Motor neuron (in vitro differentiated cells): ENCODE results near the gene MARCO. TPM values are rescaled to one million over a fixed set of nuclear protein-coding genes. Genes with fewer than 3 reads are reported as not detected.

Experiments used
- ATAC-seq, 8 experiments: fragments of 200-7000 bp; cut with Tn5 transposase; replicated peaks in 6 of 8; 2 replicates each; pipeline ENCODE4 v1.8.0; 2021; ENCODE audit warnings: mild to moderate bottlenecking in 8 of 8, moderate library complexity in 8 of 8
- H3K27ac ChIP-seq, 2 donors: fragments of 250-450 bp; sonication (Bioruptor Pico); 2 replicates each; pipeline ENCODE4 v1.9.0; 2021; ENCODE audit warnings: antibody characterized with exemption in 2 of 2, mild to moderate bottlenecking in 2 of 2, moderate library complexity in 1 of 2
- H3K4me1 ChIP-seq, 2 donors: fragments of 250-450 bp; sonication (Bioruptor Pico); replicated peaks in 1 of 2; 2 replicates each; pipeline ENCODE4 v1.6.1; 2021; ENCODE audit warnings: antibody characterized with exemption in 2 of 2, mild to moderate bottlenecking in 2 of 2, moderate library complexity in 1 of 2
- H3K4me3 ChIP-seq, 5 donors: fragments of 250-450 bp; sonication (Bioruptor Pico); 2 replicates each; pipeline ENCODE4 v1.9.0; 2021; ENCODE audit warnings: antibody characterized with exemption in 5 of 5, mild to moderate bottlenecking in 5 of 5, moderate library complexity in 4 of 5
- WGBS, 10 experiments: fragments of 450-650 bp; shearing (Covaris generic); methylation state at CpG; one replicate each; pipeline ENCODE4 v1.0.0; 2022; 5-methylcytosine and 5-hydroxymethylcytosine counted together
- in situ Hi-C, 9 experiments: fragments of 400-800 bp; cut with MboI; loops; one replicate each; pipeline ENCODE4 v1.15.0; 2021; ENCODE audit warnings: low sequenced_read_pairs in 9 of 9, low pct_unique_long_range_greater_than_20kb in 2 of 9; ENCODE audit not compliant: unreplicated experiment in 9 of 9
- total RNA-seq, 8 experiments: library from RNA; unstranded; fragments of 300-600 nt; gene quantifications; 2 replicates each; pipeline versions ENCODE4 v1.2.3 to v1.2.4, GENCODE V29; 2022

MARCO gene
- total RNA-seq, 8 experiments from 2014 or later, result 1.6 TPM; not detected in 7

GRCh38 chr2:118970396-118971135, 28.6 kb downstream of the MARCO start:
- WGBS, 10 experiments, result 0 to 93% (median 30%) methylated on average over 1 to 2 of the region's 10 CpGs; no CpG with 5 or more reads in 5 of the 10 experiments
- peak in 3 of 8 experiments; percentile 65 to 87 (median 82) for ATAC-seq
- in situ Hi-C loops, result no loop called here
- no peaks in the 10 kb centered on the region for H3K4me1 ChIP-seq
- H3K27ac ChIP-seq, result no peak overlapping the region
- no peak overlapping the region for H3K4me3 ChIP-seq

- H3K27ac ChIP-seq, result no peak overlapping the region
- no peak for ATAC-seq
- H3K4me1 ChIP-seq, result no peaks in the 10 kb centered on the region
- 50 to 100% (median 81%) methylated on average over 1 to 6 of the region's 8 CpGs; no CpG with 5 or more reads in 1 of the 10 experiments for WGBS, 10 experiments
- in situ Hi-C loops, result no loop called here
- no peak overlapping the region for H3K4me3 ChIP-seq
Observed at GRCh38 chr2:118971245-118972122, 29.5 kb downstream of the MARCO start.

- ATAC-seq, result peak in 1 of 8 experiments; percentile 7
- no peak overlapping the region for H3K27ac ChIP-seq
- H3K4me3 ChIP-seq, result no peak overlapping the region
- in situ Hi-C loops, result no loop called here
- no peaks in the 10 kb centered on the region for H3K4me1 ChIP-seq
- 15 to 60% (median 20%) methylated on average over 1 to 2 of the region's 4 CpGs; no CpG with 5 or more reads in 7 of the 10 experiments for WGBS, 10 experiments
Observed at GRCh38 chr2:118973542-118973951, 31.6 kb downstream of the MARCO start.

GRCh38 chr2:118974103-118974993, 32.4 kb downstream of the MARCO start:
- 14 to 83% (median 66%) methylated on average over 1 to 7 of the region's 13 CpGs; no CpG with 5 or more reads in 4 of the 10 experiments for WGBS, 10 experiments
- ATAC-seq, result peak in 2 of 8 experiments; percentile 2 to 26
- Histone ChIP-seq H3K4me3 (no peak overlapping the region), H3K4me1 (no peaks in the 10 kb centered on the region), H3K27ac (no peak overlapping the region)
- in situ Hi-C loops, result no loop called here

GRCh38 chr2:118975133-118975532, 33.1 kb downstream of the MARCO start:
- H3K4me3 ChIP-seq, result no peak overlapping the region
- in situ Hi-C loops, result no loop called here
- 29 to 92% (median 67%) methylated on average over 1 to 5 of the region's 5 CpGs; no CpG with 5 or more reads in 1 of the 10 experiments for WGBS, 10 experiments
- no peak for ATAC-seq
- H3K27ac ChIP-seq, result no peak overlapping the region
- no peaks in the 10 kb centered on the region for H3K4me1 ChIP-seq

GRCh38 chr2:118978064-118978463, 36.1 kb downstream of the MARCO start:
- H3K27ac ChIP-seq, result no peak overlapping the region
- ATAC-seq, result no peak
- WGBS, 10 experiments, result 0 to 100% (median 86%) methylated on average over 1 to 2 of the region's 2 CpGs; no CpG with 5 or more reads in 6 of the 10 experiments
- no peak overlapping the region for H3K4me3 ChIP-seq
- in situ Hi-C loops, result no loop called here
- no peaks in the 10 kb centered on the region for H3K4me1 ChIP-seq

GRCh38 chr2:118979152-118979861, 37.3 kb downstream of the MARCO start:
- H3K4me1 ChIP-seq, result no peaks in the 10 kb centered on the region
- WGBS, 10 experiments, result 0 to 76% (median 63%) methylated on average over 1 to 3 of the region's 5 CpGs; no CpG with 5 or more reads in 6 of the 10 experiments
- H3K27ac ChIP-seq, result no peak overlapping the region
- no peak for ATAC-seq
- H3K4me3 ChIP-seq, result no peak overlapping the region
- in situ Hi-C loops, result no loop called here

GRCh38 chr2:118980022-118980421, 38.0 kb downstream of the MARCO start:
- ATAC-seq, result no peak
- H3K4me1 ChIP-seq, result no peaks in the 10 kb centered on the region
- H3K27ac ChIP-seq, result no peak overlapping the region
- H3K4me3 ChIP-seq, result no peak overlapping the region
- in situ Hi-C loops, result no loop called here
- WGBS, 10 experiments, result 0 to 88% (median 46%) methylated on average over 1 to 4 of the region's 4 CpGs; no CpG with 5 or more reads in 2 of the 10 experiments

GRCh38 chr2:118980573-118980972, 38.6 kb downstream of the MARCO start:
- H3K27ac ChIP-seq, result no peak overlapping the region
- WGBS, 10 experiments, result 57 to 100% (median 86%) methylated on average over 1 to 2 of the region's 2 CpGs; no CpG with 5 or more reads in 7 of the 10 experiments
- H3K4me1 ChIP-seq, result no peaks in the 10 kb centered on the region
- H3K4me3 ChIP-seq, result no peak overlapping the region
- in situ Hi-C loops, result no loop called here
- ATAC-seq, result no peak

- 40 to 86% (median 60%) methylated on average over 1 to 2 of the region's 2 CpGs; no CpG with 5 or more reads in 5 of the 10 experiments for WGBS, 10 experiments
- ATAC-seq, result peak in 2 of 8 experiments; percentile 50
- no peak overlapping the region for H3K4me3 ChIP-seq
Observed at GRCh38 chr2:118981632-118982031, 39.6 kb downstream of the MARCO start.

GRCh38 chr2:118982039-118982438, 40.0 kb downstream of the MARCO start:
- no peak for ATAC-seq
- WGBS, 10 experiments, result 0 to 90% (median 41%) methylated on average over 1 to 3 of the region's 3 CpGs; no CpG with 5 or more reads in 6 of the 10 experiments
- no peak overlapping the region for H3K4me3 ChIP-seq
- no peak overlapping the region for H3K27ac ChIP-seq
- in situ Hi-C loops, result no loop called here
- no peaks in the 10 kb centered on the region for H3K4me1 ChIP-seq

More at GRCh38 chr2:118981632-118982031, 39.6 kb downstream of the MARCO start:
- no peak overlapping the region for H3K27ac ChIP-seq
- in situ Hi-C loops, result no loop called here
- no peaks in the 10 kb centered on the region for H3K4me1 ChIP-seq

- WGBS, 10 experiments, result 0 to 74% (median 52%) methylated on average over 1 to 6 of the region's 6 CpGs; no CpG with 5 or more reads in 2 of the 10 experiments
- ATAC-seq, result no peak
- no peaks in the 10 kb centered on the region for H3K4me1 ChIP-seq
- no peak overlapping the region for H3K27ac ChIP-seq
- no peak overlapping the region for H3K4me3 ChIP-seq
- in situ Hi-C loops, result no loop called here
Observed at GRCh38 chr2:118983133-118983532, 41.1 kb downstream of the MARCO start.
